ENCODE data around the gene PDE4C.
A peak's percentile ranks its signal among the peaks of the same experiment; 100 is the strongest.
"Not testable (repeated sequence)": the region's sequence is repeated elsewhere in the genome, so short reads cannot be mapped to it uniquely, and the experiment has no call there.

The PDE4C gene

GRCh38 chr19:18219911-18220631 is 6.2 kb downstream of the PDE4C start:
- Mint-ChIP-seq H3K27ac (no peak overlapping the region), H3K27me3 (peaks cover 57% of the 10 kb centered on the region), H3K9me3 (no peaks in the 10 kb centered on the region), H3K4me1 (peaks cover 28% of the 10 kb centered on the region), H3K4me3 (no peak overlapping the region)
- DNase-seq (no peak), ATAC-seq (no peak)

GRCh38 chr19:18218600-18218999 is 7.6 kb downstream of the PDE4C start:
- no peaks in the 10 kb centered on the region for H3K9me3 Mint-ChIP-seq
- H3K4me1 Mint-ChIP-seq = peaks cover 17% of the 10 kb centered on the region
- peak overlapping the region; percentile 8 to 19 for H3K27ac Mint-ChIP-seq
- H3K4me3 Mint-ChIP-seq = no peak overlapping the region
- no peak for DNase-seq
- no peak for ATAC-seq
- H3K27me3 Mint-ChIP-seq = peaks cover 42% of the 10 kb centered on the region

GRCh38 chr19:18218159-18218558 is 8.1 kb downstream of the PDE4C start:
- Mint-ChIP-seq H3K9me3 (no peaks in the 10 kb centered on the region), H3K4me3 (no peak overlapping the region), H3K27ac (no peak overlapping the region), H3K27me3 (peaks cover 38% of the 10 kb centered on the region), H3K4me1 (peaks cover 17% of the 10 kb centered on the region)
- DNase-seq = no peak
- ATAC-seq = no peak

DNA sequence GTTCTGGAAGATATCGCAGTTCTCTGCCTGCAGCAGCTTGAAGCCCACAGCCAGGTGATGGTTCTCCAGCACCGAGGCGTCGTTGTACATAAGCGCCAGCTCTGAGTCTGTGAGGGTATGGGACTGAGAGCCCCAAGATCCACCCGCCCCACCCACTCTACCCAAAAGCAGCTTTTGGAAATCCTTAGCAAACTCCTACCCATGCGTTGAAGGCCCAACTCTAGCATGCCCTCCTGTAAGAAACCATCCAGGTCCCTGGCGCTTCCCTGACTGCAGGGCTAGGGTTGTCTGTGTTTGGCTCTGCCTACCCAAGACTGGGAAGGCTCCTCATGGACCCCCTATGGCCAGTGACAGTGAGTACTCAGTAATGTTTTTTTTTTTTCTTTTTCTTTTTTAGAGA is 9.4 kb downstream of the PDE4C start:
- H3K9me3 Mint-ChIP-seq = no peaks in the 10 kb centered on the region
- peaks cover 24% of the 10 kb centered on the region for H3K27me3 Mint-ChIP-seq
- no peak overlapping the region for H3K27ac Mint-ChIP-seq
- no peak overlapping the region for H3K4me3 Mint-ChIP-seq
- ATAC-seq (no peak), DNase-seq (no peak)
- peaks cover 17% of the 10 kb centered on the region for H3K4me1 Mint-ChIP-seq

- ATAC-seq (no peak), DNase-seq (no peak)
- Mint-ChIP-seq H3K27me3 (peaks cover 22% of the 10 kb centered on the region), H3K27ac (no peak overlapping the region), H3K4me3 (no peak overlapping the region), H3K9me3 (no peaks in the 10 kb centered on the region), H3K4me1 (peaks cover 6% of the 10 kb centered on the region)
Measured at GRCh38 chr19:18214779-18215433, 11.3 kb downstream of the PDE4C start.

DNA sequence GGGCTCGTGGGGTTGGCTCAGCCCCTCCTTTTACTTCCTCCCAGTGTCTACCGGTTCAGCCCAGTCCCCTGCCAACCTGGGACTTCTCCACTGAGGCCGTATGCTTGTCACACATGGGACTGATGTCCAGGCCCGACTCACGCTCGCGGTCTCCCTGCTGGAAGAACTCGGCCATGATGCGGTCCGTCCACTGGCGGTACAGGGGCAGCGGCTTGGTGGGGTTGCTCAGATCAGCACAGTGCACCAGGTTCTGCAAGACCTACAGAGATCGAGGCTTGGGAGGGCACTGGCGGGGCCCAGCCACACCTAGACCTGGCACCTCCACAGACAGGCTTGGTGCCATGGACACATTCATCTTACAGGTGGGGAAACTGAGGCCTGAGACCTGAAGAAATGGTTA is 14.6 kb downstream of the PDE4C start:
- peaks cover 10% of the 10 kb centered on the region for H3K4me1 Mint-ChIP-seq
- no peak for ATAC-seq

DNA sequence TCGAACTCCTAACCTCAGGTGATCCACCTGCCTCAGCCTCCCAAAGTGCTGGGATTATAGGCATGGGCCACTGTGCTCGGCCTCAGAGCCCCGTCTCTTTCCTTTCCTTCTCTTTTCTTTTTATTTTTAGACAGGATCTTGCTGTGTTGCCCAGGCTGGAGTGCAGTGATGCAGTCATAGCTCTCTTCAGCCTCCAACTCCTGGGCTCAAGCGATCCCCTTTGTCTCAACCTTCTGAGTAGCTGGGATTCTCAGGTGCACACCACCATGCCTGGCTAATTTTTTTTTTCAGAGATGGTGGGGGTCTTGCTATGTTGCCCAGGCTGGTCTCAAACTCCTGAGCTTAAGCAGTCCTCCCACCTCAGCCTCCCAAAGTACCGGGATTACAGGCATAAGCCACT is 16.3 kb downstream of the PDE4C start:
- ATAC-seq, H3K27ac Mint-ChIP-seq, H3K9me3 Mint-ChIP-seq, H3K4me3 Mint-ChIP-seq, DNase-seq: not testable (repeated sequence)
- Mint-ChIP-seq H3K4me1 (peaks cover 11% of the 10 kb centered on the region), H3K27me3 (peaks cover 49% of the 10 kb centered on the region)

More for the DNA sequence above, 14.6 kb downstream of the PDE4C start:
- no peak for DNase-seq
- Mint-ChIP-seq H3K4me3 (no peak overlapping the region), H3K27me3 (peaks cover 47% of the 10 kb centered on the region), H3K27ac (no peak overlapping the region), H3K9me3 (no peaks in the 10 kb centered on the region)

- DNase-seq (peak; percentile 50 to 59), ATAC-seq (no peak)
- Mint-ChIP-seq H3K27me3 (peaks cover 49% of the 10 kb centered on the region), H3K9me3 (no peaks in the 10 kb centered on the region), H3K4me3 (no peak overlapping the region), H3K27ac (no peak overlapping the region), H3K4me1 (peaks cover 23% of the 10 kb centered on the region)
Measured at GRCh38 chr19:18208098-18208951, 17.9 kb downstream of the PDE4C start.

DNA sequence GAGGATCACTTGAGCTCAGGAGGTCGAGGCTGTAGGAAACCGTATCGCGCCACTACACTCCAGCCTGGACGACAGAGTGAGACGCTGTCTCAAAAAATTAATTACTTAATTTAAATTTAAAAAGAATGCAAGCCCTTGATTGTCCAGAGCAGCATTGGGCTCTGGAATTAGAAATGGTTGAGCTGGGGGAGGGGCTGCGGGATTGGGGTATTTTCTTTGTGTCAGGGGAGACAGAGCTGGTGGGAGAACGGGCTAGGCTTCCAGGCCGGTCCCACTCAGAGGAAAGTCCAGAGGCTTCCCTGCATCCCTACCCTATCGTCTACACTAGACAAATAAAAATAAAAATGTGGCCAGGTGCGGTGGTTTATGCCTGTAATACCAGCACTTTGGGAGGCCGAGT is 20.2 kb downstream of the PDE4C start:
- Mint-ChIP-seq H3K9me3 (no peaks in the 10 kb centered on the region), H3K4me3 (no peak overlapping the region), H3K27ac (no peak overlapping the region), H3K27me3 (peaks cover 42% of the 10 kb centered on the region), H3K4me1 (peaks cover 44% of the 10 kb centered on the region)
- DNase-seq (no peak), ATAC-seq (no peak)

GRCh38 chr19:18205200-18205892 is 20.9 kb downstream of the PDE4C start:
- no peak for ATAC-seq
- peaks cover 37% of the 10 kb centered on the region for H3K27me3 Mint-ChIP-seq

DNA sequence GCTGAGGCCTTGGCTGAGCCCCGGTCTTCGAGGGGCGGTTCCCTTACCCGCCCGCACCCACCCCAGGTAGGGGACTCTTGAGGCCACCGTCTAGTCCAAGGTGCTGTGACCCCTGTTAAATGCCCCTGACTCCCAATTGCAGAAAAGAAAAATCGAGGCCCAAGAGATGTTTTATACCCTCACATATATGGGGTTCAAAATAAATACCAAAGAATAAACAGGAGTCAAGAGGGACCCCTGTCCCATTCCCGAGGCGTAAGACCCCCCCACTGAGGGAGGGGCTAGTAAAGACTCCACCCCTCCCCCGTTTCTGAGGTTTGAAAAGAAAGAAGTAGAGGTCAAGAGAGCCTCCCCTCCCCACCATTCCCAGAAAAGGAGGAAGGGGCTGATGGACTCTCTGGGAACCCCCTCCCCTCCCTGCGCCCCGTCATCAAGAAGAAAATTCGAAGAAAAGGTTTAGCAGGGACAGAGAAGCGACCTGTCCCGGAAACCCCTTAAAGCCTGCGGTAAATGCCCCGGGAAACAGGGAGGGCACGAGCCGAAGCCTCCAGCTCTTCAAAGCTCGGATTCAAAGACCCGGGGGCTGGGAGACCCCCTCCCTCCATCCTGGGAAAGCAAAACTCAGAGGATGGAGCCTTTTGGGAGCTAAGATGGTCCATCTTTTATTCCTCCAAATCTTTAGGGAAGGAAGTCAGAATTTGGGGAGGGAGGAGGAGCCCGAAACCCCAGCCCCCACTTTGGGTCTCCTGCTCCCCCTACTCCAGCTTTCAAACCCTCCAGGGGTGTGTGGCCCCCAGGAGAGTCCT is 21.6 kb downstream of the PDE4C start:
- peaks cover 30% of the 10 kb centered on the region for H3K27me3 Mint-ChIP-seq
- peak overlapping the region; percentile 86 to 90 for H3K27ac Mint-ChIP-seq
- H3K9me3 Mint-ChIP-seq = no peaks in the 10 kb centered on the region
- DNase-seq (peak in 1 of 2 donors; percentile 53), ATAC-seq (peak; percentile 24)
- peak overlapping the region; percentile 87 to 95 for H3K4me3 Mint-ChIP-seq
- peaks cover 44% of the 10 kb centered on the region for H3K4me1 Mint-ChIP-seq

More at GRCh38 chr19:18205200-18205892, 20.9 kb downstream of the PDE4C start:
- peak overlapping the region; percentile 87 to 95 for H3K4me3 Mint-ChIP-seq
- peak in 1 of 2 donors; percentile 63 for DNase-seq
- H3K9me3 Mint-ChIP-seq = no peaks in the 10 kb centered on the region
- H3K4me1 Mint-ChIP-seq = peaks cover 44% of the 10 kb centered on the region
- H3K27ac Mint-ChIP-seq = peak overlapping the region in 1 of 2 donors; percentile 90

GRCh38 chr19:18203863-18204393 is 22.3 kb downstream of the PDE4C start, which contains the start of gene RAB3A:
RAB3A (minus strand) TSS chr19:18204042; CDS start chr19:18202740, 1,302 bp downstream.
- peaks cover 24% of the 10 kb centered on the region for H3K27me3 Mint-ChIP-seq
- H3K27ac Mint-ChIP-seq = peak within 1 kb of the TSS; percentile 86 to 90
- ATAC-seq (peak; percentile 94), DNase-seq (peak; percentile 98 to 99)
- peaks cover 44% of the 10 kb centered on the region for H3K4me1 Mint-ChIP-seq
- peak within 1 kb of the TSS; percentile 95 to 96 for H3K4me3 Mint-ChIP-seq
- no peaks in the 10 kb centered on the region for H3K9me3 Mint-ChIP-seq

DNA sequence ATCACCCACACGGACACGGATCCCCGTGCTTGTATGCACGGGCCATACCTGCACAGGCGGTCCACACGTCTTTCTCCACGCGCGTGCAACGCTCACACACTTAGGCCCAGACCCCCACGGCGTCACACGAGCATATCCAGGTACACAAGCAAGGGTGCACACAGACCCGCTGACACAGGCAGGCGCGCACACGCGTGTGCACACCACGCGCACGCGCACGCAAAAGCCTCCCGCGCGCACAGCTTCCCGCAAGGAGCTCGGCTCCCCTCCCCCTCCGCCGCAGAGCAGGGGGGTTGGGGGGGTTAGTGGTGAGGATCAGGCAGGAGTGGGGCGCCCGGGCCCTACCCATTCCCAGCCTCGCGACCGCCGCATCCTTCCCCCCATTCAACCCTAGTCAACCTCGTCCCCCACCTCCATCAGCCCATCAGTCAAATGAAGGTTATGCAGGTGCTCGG is 22.8 kb downstream of the PDE4C start:
- Mint-ChIP-seq H3K9me3 (no peaks in the 10 kb centered on the region), H3K27ac (peak overlapping the region; percentile 84 to 90), H3K4me3 (peak overlapping the region; percentile 95 to 96), H3K4me1 (peaks cover 41% of the 10 kb centered on the region), H3K27me3 (peaks cover 19% of the 10 kb centered on the region)
- DNase-seq = no peak
- peak; percentile 25 for ATAC-seq

DNA sequence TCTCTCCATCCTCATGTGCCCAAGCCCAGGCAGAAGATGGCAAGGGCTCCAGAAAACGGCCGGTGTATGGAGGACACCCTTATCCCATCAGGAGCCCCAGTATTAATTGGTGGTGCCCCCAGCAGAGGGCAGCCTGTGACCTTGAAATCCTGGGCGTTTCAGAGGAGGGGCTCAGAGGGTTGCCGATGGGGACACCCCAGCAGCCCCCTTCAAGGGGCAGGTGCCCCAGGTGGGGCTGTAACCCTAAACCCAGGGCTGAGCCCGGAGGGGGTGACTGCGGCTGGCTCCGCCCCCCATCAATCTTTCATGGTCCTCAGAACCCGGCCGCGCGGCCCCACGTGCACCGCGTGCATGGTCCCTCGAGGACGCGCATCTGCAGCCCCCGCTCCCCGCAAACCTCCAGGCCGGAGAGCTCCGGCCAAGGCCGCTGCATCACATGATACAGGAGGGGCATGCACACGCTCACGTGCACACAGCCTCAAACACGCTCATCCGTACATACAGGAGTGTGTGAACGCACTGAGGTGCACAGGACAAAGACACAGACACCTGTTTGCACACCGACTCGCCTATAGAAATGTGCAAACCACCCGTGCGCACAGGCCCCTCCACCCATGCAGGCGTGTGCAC is 23.3 kb downstream of the PDE4C start:
- Mint-ChIP-seq H3K9me3 (no peaks in the 10 kb centered on the region), H3K27ac (no peak overlapping the region), H3K4me1 (peaks cover 40% of the 10 kb centered on the region), H3K4me3 (peak overlapping the region; percentile 95 to 96), H3K27me3 (peaks cover 14% of the 10 kb centered on the region)
- DNase-seq = peak; percentile 21 to 32
- no peak for ATAC-seq

All from stimulated activated naive CD8-positive, alpha-beta T cell treated with anti-CD3 and anti-CD28 coated beads, Interleukin-15, amount 100 ng/mL, for 72 hours (primary cell).